ENCODE results near the gene SKIL.

Gene SKIL

GRCh38 chr3:170368921-170369320, 11.4 kb downstream of the SKIL start:
- no peak overlapping the region for H3K4me2 ChIP-seq (ENCODE audit: low read depth, low read length)
- H3K36me3 ChIP-seq (replicated peaks; ENCODE audit: insufficient read depth, low read length): no peaks in the 10 kb centered on the region

DNA sequence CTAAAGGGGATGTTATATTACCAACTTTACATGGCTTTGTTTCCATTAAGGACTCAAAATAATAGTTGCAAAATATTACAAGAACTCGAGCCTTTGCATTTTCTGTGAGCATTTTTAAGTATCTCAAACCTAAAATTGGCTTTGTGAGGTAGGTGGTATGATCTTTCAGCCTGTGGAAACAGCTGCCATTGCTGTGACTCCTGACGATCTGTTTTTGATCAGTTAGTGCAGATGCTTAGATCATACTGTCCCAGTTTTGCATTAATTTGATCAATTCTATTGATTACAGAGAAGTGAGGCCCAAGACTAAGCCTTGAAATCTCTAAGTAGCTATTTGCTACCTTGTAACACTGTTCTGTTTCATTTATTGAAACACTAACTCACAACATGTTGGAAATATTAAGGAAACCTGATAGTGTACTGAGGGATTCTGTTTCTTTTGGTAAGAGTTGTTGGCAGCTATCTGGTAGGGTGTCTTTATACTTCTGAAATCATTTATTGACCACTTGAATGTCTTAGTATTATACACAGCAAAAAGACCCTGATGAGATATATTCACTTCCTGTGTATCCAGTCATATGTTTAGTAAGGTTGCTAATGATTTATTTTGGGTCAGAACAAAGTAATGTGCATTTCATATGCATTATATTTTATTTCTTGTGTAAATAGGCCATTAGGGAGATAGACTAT, 14.8 kb downstream of the SKIL start:
- H3F3A ChIP-seq (ENCODE audit: insufficient read depth, low read length): no peaks in the 10 kb centered on the region
- no peaks in the 10 kb centered on the region for H3K27me3 ChIP-seq (replicated peaks; ENCODE audit: insufficient read depth, low read length)
- H2AFZ ChIP-seq (ENCODE audit: low read length): no peak overlapping the region
- no peaks in the 10 kb centered on the region for H3K36me3 ChIP-seq (replicated peaks; ENCODE audit: insufficient read depth, low read length)
- DNase-seq: no peak
- TF ChIP-seq EZH2phosphoT487 (IDR thresholded peaks at IDR 0.05; ENCODE audit: low read length) (no peak), EZH2 (optimal IDR thresholded peaks at IDR 0.05; ENCODE audit: low read depth, low read length) (no peak)
- TF ChIP-seq, protein P1, sequence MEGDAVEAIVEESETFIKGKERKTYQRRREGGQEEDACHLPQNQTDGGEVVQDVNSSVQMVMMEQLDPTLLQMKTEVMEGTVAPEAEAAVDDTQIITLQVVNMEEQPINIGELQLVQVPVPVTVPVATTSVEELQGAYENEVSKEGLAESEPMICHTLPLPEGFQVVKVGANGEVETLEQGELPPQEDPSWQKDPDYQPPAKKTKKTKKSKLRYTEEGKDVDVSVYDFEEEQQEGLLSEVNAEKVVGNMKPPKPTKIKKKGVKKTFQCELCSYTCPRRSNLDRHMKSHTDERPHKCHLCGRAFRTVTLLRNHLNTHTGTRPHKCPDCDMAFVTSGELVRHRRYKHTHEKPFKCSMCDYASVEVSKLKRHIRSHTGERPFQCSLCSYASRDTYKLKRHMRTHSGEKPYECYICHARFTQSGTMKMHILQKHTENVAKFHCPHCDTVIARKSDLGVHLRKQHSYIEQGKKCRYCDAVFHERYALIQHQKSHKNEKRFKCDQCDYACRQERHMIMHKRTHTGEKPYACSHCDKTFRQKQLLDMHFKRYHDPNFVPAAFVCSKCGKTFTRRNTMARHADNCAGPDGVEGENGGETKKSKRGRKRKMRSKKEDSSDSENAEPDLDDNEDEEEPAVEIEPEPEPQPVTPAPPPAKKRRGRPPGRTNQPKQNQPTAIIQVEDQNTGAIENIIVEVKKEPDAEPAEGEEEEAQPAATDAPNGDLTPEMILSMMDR (IDR thresholded peaks at IDR 0.05; ENCODE audit: low read length): no peak
- no peak overlapping the region for H3K4me2 ChIP-seq (ENCODE audit: low read depth, low read length)
- no peaks in the 10 kb centered on the region for H3K9me3 ChIP-seq (replicated peaks; ENCODE audit: insufficient read depth, low read length)
- no peaks in the 10 kb centered on the region for H3K9me2 ChIP-seq (replicated peaks; ENCODE audit: insufficient read depth, low read length)
- no peak overlapping the region for H3K4me3 ChIP-seq (ENCODE audit: low read length)
- H3K9ac ChIP-seq (ENCODE audit: low read length): no peak overlapping the region
- H4K20me1 ChIP-seq (ENCODE audit: insufficient read depth, low read length): no peaks in the 10 kb centered on the region
- H3K27ac ChIP-seq (ENCODE audit: low read length): no peak overlapping the region
- H3K79me2 ChIP-seq (ENCODE audit: low read length): peaks cover 49% of the 10 kb centered on the region
- H3K4me1 ChIP-seq (ENCODE audit: low read length): no peaks in the 10 kb centered on the region

More at GRCh38 chr3:170368921-170369320, 11.4 kb downstream of the SKIL start:
- no peaks in the 10 kb centered on the region for H3K9me3 ChIP-seq (replicated peaks; ENCODE audit: insufficient read depth, low read length)
- no peak overlapping the region for H3K27ac ChIP-seq (ENCODE audit: low read length)
- DNase-seq: no peak
- H3F3A ChIP-seq (ENCODE audit: insufficient read depth, low read length): no peaks in the 10 kb centered on the region
- H2AFZ ChIP-seq (ENCODE audit: low read length): no peak overlapping the region
- H3K79me2 ChIP-seq (ENCODE audit: low read length): peaks cover 56% of the 10 kb centered on the region
- no peaks in the 10 kb centered on the region for H3K9me2 ChIP-seq (replicated peaks; ENCODE audit: insufficient read depth, low read length)
- H3K4me3 ChIP-seq (ENCODE audit: low read length): no peak overlapping the region
- no peaks in the 10 kb centered on the region for H3K27me3 ChIP-seq (replicated peaks; ENCODE audit: insufficient read depth, low read length)
- H3K4me1 ChIP-seq (ENCODE audit: low read length): no peaks in the 10 kb centered on the region
- no peaks in the 10 kb centered on the region for H4K20me1 ChIP-seq (ENCODE audit: insufficient read depth, low read length)
- H3K9ac ChIP-seq (ENCODE audit: low read length): no peak overlapping the region
- no peak for TF ChIP-seq EZH2 (optimal IDR thresholded peaks at IDR 0.05; ENCODE audit: low read depth, low read length)
- no peak for TF ChIP-seq EZH2phosphoT487 (IDR thresholded peaks at IDR 0.05; ENCODE audit: low read length)
- TF ChIP-seq, protein P1 (IDR thresholded peaks at IDR 0.05; ENCODE audit: low read length): peak; percentile 41

- no peaks in the 10 kb centered on the region for H3K27me3 ChIP-seq (replicated peaks; ENCODE audit: insufficient read depth, low read length)
- no peak for DNase-seq
- no peak overlapping the region for H2AFZ ChIP-seq (ENCODE audit: low read length)
- no peaks in the 10 kb centered on the region for H3K4me1 ChIP-seq (ENCODE audit: low read length)
- no peaks in the 10 kb centered on the region; the same call in 1 of the 2 replicates for H3K36me3 ChIP-seq (replicated peaks; ENCODE audit: insufficient read depth, low read length)
- no peaks in the 10 kb centered on the region for H3K9me2 ChIP-seq (replicated peaks; ENCODE audit: insufficient read depth, low read length)
- no peaks in the 10 kb centered on the region for H3F3A ChIP-seq (ENCODE audit: insufficient read depth, low read length)
- H3K27ac ChIP-seq (ENCODE audit: low read length): no peak overlapping the region
- TF ChIP-seq EZH2 (optimal IDR thresholded peaks at IDR 0.05; ENCODE audit: low read depth, low read length) (no peak), EZH2phosphoT487 (IDR thresholded peaks at IDR 0.05; ENCODE audit: low read length) (no peak)
- TF ChIP-seq, protein P1 (IDR thresholded peaks at IDR 0.05; ENCODE audit: low read length): no peak
- no peak overlapping the region for H3K4me2 ChIP-seq (ENCODE audit: low read depth, low read length)
- no peak overlapping the region for H3K4me3 ChIP-seq (ENCODE audit: low read length)
- H3K79me2 ChIP-seq (ENCODE audit: low read length): 0 out of 2 replicates have a peak, but pooled peaks cover 4% of the 10 kb centered on the region
- no peaks in the 10 kb centered on the region for H3K9me3 ChIP-seq (replicated peaks; ENCODE audit: insufficient read depth, low read length)
- H4K20me1 ChIP-seq (ENCODE audit: insufficient read depth, low read length): no peaks in the 10 kb centered on the region
- H3K9ac ChIP-seq (ENCODE audit: low read length): no peak overlapping the region
Observed at GRCh38 chr3:170383567-170383966, 26.1 kb downstream of the SKIL start.

Measured in MM.1S (cell line).